NT2/D1 (cell line): ENCODE results near the gene TPD52L2.

Experiments
- DNase-seq: peaks from one replicate; pipeline ENCODE4 v3.0.0-alpha.2; 2011; ENCODE audit warnings: low read depth, low spot score
- H3K27me3 ChIP-seq: 2 replicates; pipeline ENCODE4 v1.6.0; 2011; ENCODE audit warnings: mild to moderate bottlenecking; ENCODE audit not compliant: insufficient read length, insufficient read depth
- H3K36me3 ChIP-seq: 2 replicates; pipeline ENCODE4 v1.6.1; 2011; ENCODE audit warnings: mild to moderate bottlenecking, low read length, mixed read lengths; ENCODE audit not compliant: insufficient read depth, insufficient read length
- H3K4me1 ChIP-seq: 2 replicates; pipeline ENCODE4 v1.5.1; 2011; ENCODE audit not compliant: insufficient read depth, insufficient read length
- H3K4me3 ChIP-seq: 2 replicates; pipeline ENCODE4 v1.5.1; 2011; ENCODE audit warnings: low read depth; ENCODE audit not compliant: insufficient read length
- H3K9ac ChIP-seq: 2 replicates; pipeline ENCODE4 v1.6.0; 2011; ENCODE audit warnings: low read depth; ENCODE audit not compliant: insufficient read length
- H3K9me3 ChIP-seq: 2 replicates; pipeline ENCODE4 v1.5.1; 2011; ENCODE audit warnings: mild to moderate bottlenecking, low read length; ENCODE audit not compliant: insufficient read depth
- SUZ12 ChIP-seq: IDR thresholded peaks from 2 replicates; pipeline ENCODE4 v1.6.1; 2011; ENCODE audit not compliant: insufficient read length, insufficient read depth; ENCODE audit errors: extremely low read depth
- YY1 ChIP-seq: IDR thresholded peaks from 2 replicates; pipeline ENCODE4 v1.6.1; 2011; ENCODE audit not compliant: insufficient read length, insufficient read depth
- ZNF274 ChIP-seq: IDR thresholded peaks from 2 replicates; pipeline ENCODE4 v1.6.1; 2011; ENCODE audit warnings: mild to moderate bottlenecking, low read depth, low read length

The TPD52L2 gene

GRCh38 chr20:63934271-63935068, 69.4 kb downstream of the TPD52L2 start:
- Histone ChIP-seq H3K9me3 (no peaks in the 10 kb centered on the region), H3K4me1 (no peaks in the 10 kb centered on the region), H3K4me3 (no peak overlapping the region), H3K9ac (no peak overlapping the region), H3K36me3 (peaks cover 90% of the 10 kb centered on the region), H3K27me3 (no peaks in the 10 kb centered on the region)
- TF ChIP-seq ZNF274: no peak
- TF ChIP-seq SUZ12: no peak
- TF ChIP-seq YY1: no peak
- DNase-seq: no peak

- TF ChIP-seq ZNF274: no peak
- TF ChIP-seq YY1: no peak
- TF ChIP-seq SUZ12: no peak
- no peak overlapping the region for H3K4me3 ChIP-seq
- no peaks in the 10 kb centered on the region for H3K9me3 ChIP-seq
- H3K36me3 ChIP-seq: peaks cover 91% of the 10 kb centered on the region
- peaks cover 3% of the 10 kb centered on the region for H3K4me1 ChIP-seq
- no peaks in the 10 kb centered on the region for H3K27me3 ChIP-seq
- DNase-seq: no peak
- no peak overlapping the region for H3K9ac ChIP-seq
Measured at GRCh38 chr20:63935447-63935846, 70.4 kb downstream of the TPD52L2 start.

GRCh38 chr20:63937596-63937995, 72.5 kb downstream of the TPD52L2 start:
- H3K9ac ChIP-seq: no peak overlapping the region
- H3K27me3 ChIP-seq: no peaks in the 10 kb centered on the region
- no peaks in the 10 kb centered on the region for H3K9me3 ChIP-seq
- peaks cover 10% of the 10 kb centered on the region for H3K4me1 ChIP-seq
- H3K4me3 ChIP-seq: no peak overlapping the region
- no peak for TF ChIP-seq SUZ12
- no peak for TF ChIP-seq YY1
- DNase-seq: no peak
- H3K36me3 ChIP-seq: peaks cover 83% of the 10 kb centered on the region

GRCh38 chr20:63939061-63939935, 74.2 kb downstream of the TPD52L2 start:
- H3K9me3 ChIP-seq: no peaks in the 10 kb centered on the region
- no peaks in the 10 kb centered on the region for H3K27me3 ChIP-seq
- no peak overlapping the region for H3K4me3 ChIP-seq
- no peak overlapping the region for H3K9ac ChIP-seq
- peaks cover 20% of the 10 kb centered on the region for H3K4me1 ChIP-seq
- H3K36me3 ChIP-seq: peaks cover 83% of the 10 kb centered on the region
- TF ChIP-seq SUZ12: no peak
- TF ChIP-seq YY1: no peak
- TF ChIP-seq ZNF274: no peak
- DNase-seq: no peak

GRCh38 chr20:63940071-63940471, 75.0 kb downstream of the TPD52L2 start:
- no peak for DNase-seq
- no peak for TF ChIP-seq ZNF274
- TF ChIP-seq SUZ12: no peak
- TF ChIP-seq YY1: no peak
- H3K4me1 ChIP-seq: peaks cover 20% of the 10 kb centered on the region
- no peaks in the 10 kb centered on the region for H3K9me3 ChIP-seq
- H3K9ac ChIP-seq: no peak overlapping the region
- H3K27me3 ChIP-seq: no peaks in the 10 kb centered on the region
- no peak overlapping the region for H3K4me3 ChIP-seq
- peaks cover 84% of the 10 kb centered on the region for H3K36me3 ChIP-seq

GRCh38 chr20:63940472-63941266, 75.6 kb downstream of the TPD52L2 start:
- Histone ChIP-seq H3K4me1 (peaks cover 20% of the 10 kb centered on the region), H3K27me3 (no peaks in the 10 kb centered on the region), H3K9me3 (no peaks in the 10 kb centered on the region), H3K36me3 (peaks cover 84% of the 10 kb centered on the region), H3K4me3 (no peak overlapping the region), H3K9ac (no peak overlapping the region)
- TF ChIP-seq SUZ12 (no peak), ZNF274 (no peak), YY1 (no peak)
- no peak for DNase-seq
